BJ (cell line): ENCODE measurements around the gene BTBD7. TPM values are rescaled to one million over a fixed set of nuclear protein-coding genes. Genes with fewer than 3 reads are reported as not detected.

ENCODE experiments used
- CTCF ChIA-PET: fragments of 350-600 bp; formaldehyde crosslinking; extraction: SDS; loops from one replicate; lab custom pipeline; 2021; ENCODE audit warnings: antibody characterized with exemption, inconsistent platforms; lab: Yijun Ruan, JAX
- POLR2A ChIA-PET: fragments of 300-600 bp; sonication (Branson Sonifier 250); formaldehyde crosslinking; extraction: SDS; loops from one replicate; lab custom pipeline; 2021; ENCODE audit warnings: antibody characterized with exemption; lab: Charles Lee
- DNase-seq: peaks from one replicate; pipeline ENCODE4 v3.0.0-alpha.2; 2011; ENCODE audit warnings: low read depth
- H3K27me3 ChIP-seq: 2 replicates; pipeline ENCODE4 v1.6.0; 2011; ENCODE audit warnings: low read length; ENCODE audit not compliant: control insufficient read depth, insufficient read depth
- H3K36me3 ChIP-seq: 2 replicates; pipeline ENCODE4 v1.5.1; 2011; ENCODE audit warnings: low read length; ENCODE audit not compliant: control insufficient read depth, insufficient read depth
- H3K4me3 ChIP-seq: 2 replicates; pipeline ENCODE4 v1.5.1; 2011; ENCODE audit warnings: low read depth, mild to moderate bottlenecking, control low read depth, low read length
- polyA plus RNA-seq: library from polyadenylated mRNA; depleted of rRNA; stranded (reverse); fragments of >200 nt; gene quantifications from 2 replicates; pipeline ENCODE4 v1.2.3, GENCODE V29; 2011
- TF ChIP-seq, protein P1 (sequence below): IDR thresholded peaks from 2 replicates; pipeline ENCODE4 v1.5.1; 2011; ENCODE audit warnings: low read depth, mild to moderate bottlenecking, control low read depth, inconsistent platforms, low read length, moderate library complexity; ENCODE audit not compliant: insufficient read depth

BTBD7 gene
- polyA plus RNA-seq, 1 experiment, result 17.7 TPM

DNA sequence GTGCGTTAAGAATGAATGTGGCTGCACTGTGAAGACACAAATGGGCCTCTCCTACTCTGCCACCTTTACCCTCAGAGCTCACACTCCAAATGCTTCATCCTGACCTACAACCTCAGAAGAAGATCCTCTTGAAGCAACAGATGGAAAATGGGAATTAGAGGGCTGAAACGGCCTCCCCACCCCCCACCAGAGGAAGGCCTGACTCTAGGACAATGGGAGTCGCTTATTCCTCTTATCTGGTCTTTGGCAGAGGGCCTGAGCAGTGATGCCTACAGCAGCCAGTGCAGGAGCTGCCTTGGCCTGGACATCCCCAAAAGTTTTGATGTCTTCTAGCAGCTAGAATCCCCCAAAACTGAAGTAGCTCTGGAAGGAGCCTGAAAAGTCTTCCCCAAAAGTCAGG, 29.2 kb downstream of the BTBD7 start:
- no peak overlapping the region for H3K4me3 ChIP-seq
- ChIA-PET POLR2A (no interaction called here), CTCF (no interaction called here)
- TF ChIP-seq, protein P1, sequence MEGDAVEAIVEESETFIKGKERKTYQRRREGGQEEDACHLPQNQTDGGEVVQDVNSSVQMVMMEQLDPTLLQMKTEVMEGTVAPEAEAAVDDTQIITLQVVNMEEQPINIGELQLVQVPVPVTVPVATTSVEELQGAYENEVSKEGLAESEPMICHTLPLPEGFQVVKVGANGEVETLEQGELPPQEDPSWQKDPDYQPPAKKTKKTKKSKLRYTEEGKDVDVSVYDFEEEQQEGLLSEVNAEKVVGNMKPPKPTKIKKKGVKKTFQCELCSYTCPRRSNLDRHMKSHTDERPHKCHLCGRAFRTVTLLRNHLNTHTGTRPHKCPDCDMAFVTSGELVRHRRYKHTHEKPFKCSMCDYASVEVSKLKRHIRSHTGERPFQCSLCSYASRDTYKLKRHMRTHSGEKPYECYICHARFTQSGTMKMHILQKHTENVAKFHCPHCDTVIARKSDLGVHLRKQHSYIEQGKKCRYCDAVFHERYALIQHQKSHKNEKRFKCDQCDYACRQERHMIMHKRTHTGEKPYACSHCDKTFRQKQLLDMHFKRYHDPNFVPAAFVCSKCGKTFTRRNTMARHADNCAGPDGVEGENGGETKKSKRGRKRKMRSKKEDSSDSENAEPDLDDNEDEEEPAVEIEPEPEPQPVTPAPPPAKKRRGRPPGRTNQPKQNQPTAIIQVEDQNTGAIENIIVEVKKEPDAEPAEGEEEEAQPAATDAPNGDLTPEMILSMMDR, result no peak
- no peaks in the 10 kb centered on the region for H3K36me3 ChIP-seq
- H3K27me3 ChIP-seq, result no peaks in the 10 kb centered on the region
- DNase-seq, result no peak

GRCh38 chr14:93302688-93303581, 29.9 kb downstream of the BTBD7 start:
- Histone ChIP-seq H3K36me3 (no peaks in the 10 kb centered on the region), H3K27me3 (no peaks in the 10 kb centered on the region), H3K4me3 (no peak overlapping the region)
- TF ChIP-seq, protein P1, result no peak
- no peak for DNase-seq
- ChIA-PET POLR2A (no interaction called here), CTCF (interaction anchor here (0.7 kb wide), 1 partner anchor 12 kb away, joined by 3 read pairs; no protein-coding TSS in a partner anchor)

DNA sequence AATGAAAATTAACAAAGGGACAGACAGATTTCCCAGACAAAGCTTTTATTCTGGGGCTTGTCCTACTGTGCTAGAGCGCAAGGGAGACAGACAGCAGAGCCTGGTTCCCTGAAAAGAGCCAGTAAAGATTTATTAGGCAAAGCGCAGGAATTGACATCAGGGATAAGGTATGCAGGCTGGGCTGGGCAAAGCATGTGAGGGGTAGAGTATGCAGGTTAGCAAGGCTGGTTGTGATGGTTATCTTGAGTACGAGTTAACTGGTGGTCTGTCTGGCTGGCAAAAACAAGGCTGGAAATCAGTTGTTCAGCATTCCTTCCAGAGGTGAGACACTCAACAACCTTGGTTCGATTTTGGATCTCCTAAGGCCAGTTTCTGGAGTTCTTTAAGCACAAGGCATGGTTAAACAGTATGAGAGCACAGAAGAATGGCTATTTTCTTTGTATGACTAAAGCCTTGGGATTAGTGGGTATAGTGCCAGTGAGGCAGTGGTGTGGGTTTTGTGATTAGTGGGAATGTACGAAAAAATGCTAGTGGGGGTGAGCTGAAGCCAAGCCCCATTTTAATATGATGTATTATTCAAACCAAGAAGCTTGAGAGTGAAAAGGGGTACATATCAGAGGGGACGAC, 30.9 kb downstream of the BTBD7 start:
- CTCF ChIA-PET, result interaction anchor here (1.1 kb wide), 1 partner anchor 9 kb away, joined by 3 read pairs; no protein-coding TSS in a partner anchor
- POLR2A ChIA-PET, result no interaction called here
- TF ChIP-seq, protein P1, result no peak
- DNase-seq, result no peak
- Histone ChIP-seq H3K36me3 (no peaks in the 10 kb centered on the region), H3K4me3 (no peak overlapping the region), H3K27me3 (no peaks in the 10 kb centered on the region)

DNA sequence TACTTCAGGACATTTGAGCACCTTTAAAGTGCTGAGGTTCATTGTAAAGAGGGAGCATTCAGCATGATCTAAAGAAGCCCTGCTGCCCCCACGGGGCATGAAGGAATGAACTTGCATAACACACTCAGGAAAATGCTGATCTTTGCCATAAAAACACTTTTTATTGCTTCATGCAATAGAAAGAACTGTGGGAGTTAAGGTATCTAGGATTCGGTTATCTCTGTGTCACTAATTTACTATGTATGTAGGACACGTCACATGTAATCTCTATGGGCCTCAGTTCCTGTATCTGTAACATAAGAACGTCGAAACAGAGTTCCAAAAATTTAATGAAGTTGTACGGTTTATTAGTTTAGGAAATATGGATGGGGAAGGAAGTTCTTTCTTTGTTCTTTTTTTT, 33.0 kb downstream of the BTBD7 start:
- Histone ChIP-seq H3K27me3 (no peaks in the 10 kb centered on the region), H3K4me3 (no peak overlapping the region), H3K36me3 (no peaks in the 10 kb centered on the region)
- POLR2A ChIA-PET, result no interaction called here
- TF ChIP-seq, protein P1, result no peak
- no peak for DNase-seq
- CTCF ChIA-PET, result interaction anchor here (1.7 kb wide), 1 partner anchor 13 kb away, joined by 3 read pairs; no protein-coding TSS in a partner anchor

GRCh38 chr14:93299416-93299815, 33.4 kb downstream of the BTBD7 start:
- Histone ChIP-seq H3K27me3 (no peaks in the 10 kb centered on the region), H3K4me3 (no peak overlapping the region), H3K36me3 (no peaks in the 10 kb centered on the region)
- DNase-seq, result no peak
- POLR2A ChIA-PET, result no interaction called here
- TF ChIP-seq, protein P1, result no peak
- CTCF ChIA-PET, result interaction anchor here (1.7 kb wide), 1 partner anchor 13 kb away, joined by 3 read pairs; no protein-coding TSS in a partner anchor
